Epithelial cell of proximal tubule (primary cell): ENCODE measurements around the gene TAF11L13. TPM values are rescaled to one million over a fixed set of nuclear protein-coding genes. Genes with fewer than 3 reads are reported as not detected.
"Not testable (repeated sequence)": the region's sequence is repeated elsewhere in the genome, so short reads cannot be mapped to it uniquely, and the experiment has no call there.

Experiments
- DNase-seq: peaks from one replicate; pipeline ENCODE4 v3.0.0-alpha.2; 2011; ENCODE audit warnings: low read depth
- H3K4me3 ChIP-seq: 2 replicates; pipeline ENCODE4 v1.5.1; 2011; ENCODE audit warnings: low read depth, mild to moderate bottlenecking, low read length
- CTCF ChIP-seq: conservative IDR thresholded peaks from 2 replicates; pipeline ENCODE4 v1.5.1; 2012; ENCODE audit warnings: low read depth, mild to moderate bottlenecking, low read length
- total RNA-seq: library from RNA; depleted of rRNA; stranded (reverse); fragments of >200 nt; gene quantifications from 2 replicates; pipeline ENCODE4 v1.2.3, GENCODE V29; 2015

TAF11L13 gene
- total RNA-seq, 1 donor from 2014 or later = not detected

GRCh38 chr5:17620627-17621026 lies 11.3 kb upstream of the TAF11L13 start:
- no peak for TF ChIP-seq CTCF
- no peak overlapping the region for H3K4me3 ChIP-seq
- no peak for DNase-seq

GRCh38 chr5:17625686-17626085 lies 6.2 kb upstream of the TAF11L13 start:
- TF ChIP-seq CTCF = no peak
- no peak overlapping the region for H3K4me3 ChIP-seq
- no peak for DNase-seq

GRCh38 chr5:17634160-17634559 lies 2.3 kb downstream of the TAF11L13 start, which contains the start of gene TAF11L14:
TSS of gene TAF11L14 (plus strand) at chr5:17634460.
- H3K4me3 ChIP-seq = no peak within 1 kb of the TSS
- no peak for TF ChIP-seq CTCF
- no peak for DNase-seq

- not testable (repeated sequence) for DNase-seq, H3K4me3 ChIP-seq
These were observed 17.3 kb downstream of the TAF11L13 start for GRCh38 chr5:17649232-17649631.

GRCh38 chr5:17655201-17655759 lies 23.4 kb downstream of the TAF11L13 start:
- DNase-seq = not testable (repeated sequence)

GRCh38 chr5:17655921-17656320 lies 24.0 kb downstream of the TAF11L13 start:
- TF ChIP-seq CTCF = no peak

More at GRCh38 chr5:17655201-17655759, 23.4 kb downstream of the TAF11L13 start:
- H3K4me3 ChIP-seq = not testable (repeated sequence)

GRCh38 chr5:17663182-17663581 lies 31.3 kb downstream of the TAF11L13 start:
- H3K4me3 ChIP-seq = no peak overlapping the region
- DNase-seq = no peak
- no peak for TF ChIP-seq CTCF

More at GRCh38 chr5:17655921-17656320, 24.0 kb downstream of the TAF11L13 start:
- H3K4me3 ChIP-seq = no peak overlapping the region
- no peak for DNase-seq

- TF ChIP-seq CTCF = no peak
- H3K4me3 ChIP-seq = no peak overlapping the region
- no peak for DNase-seq
These were observed 33.9 kb downstream of the TAF11L13 start for GRCh38 chr5:17665836-17666235.
